Spleen (tissue), 11 donors: ENCODE results near the gene SPAG17. TPM values are rescaled to one million over a fixed set of nuclear protein-coding genes. Genes with fewer than 3 reads are reported as not detected.

Source experiments
- DNase-seq: peaks from one replicate; pipeline ENCODE4 v3.0.0-alpha.2; 2020
- H3K27ac ChIP-seq, 8 donors: fragments of 200-600 bp; sonication (generic) in 7 of 8; 1 replicate in 4 of 8; 2 replicates in 4 of 8; pipeline versions ENCODE4 v1.5.0 to v1.8.0; 2016 to 2021; ENCODE audit warnings: inconsistent platforms in 4 of 8, mild to moderate bottlenecking in 4 of 8, moderate library complexity in 1 of 8
- H3K27me3 ChIP-seq, 7 donors: fragments of 200-600 bp; sonication (generic) in 6 of 7; replicated peaks in 1 of 7; 1 replicate in 4 of 7; 2 replicates in 3 of 7; pipeline versions ENCODE4 v1.5.0 to v1.8.0; 2016 to 2021; ENCODE audit warnings: inconsistent platforms in 3 of 7, mild to moderate bottlenecking in 1 of 7
- H3K36me3 ChIP-seq, 6 donors: fragments of 200-600 bp; sonication (generic) in 5 of 6; 1 replicate in 4 of 6; 2 replicates in 2 of 6; pipeline versions ENCODE4 v1.5.0 to v1.8.0; 2016 to 2021; ENCODE audit warnings: inconsistent platforms in 2 of 6
- H3K4me1 ChIP-seq, 6 donors: fragments of 200-600 bp; sonication (generic) in 5 of 6; 1 replicate in 3 of 6; 2 replicates in 3 of 6; pipeline versions ENCODE4 v1.5.0 to v1.8.0; 2016 to 2021; ENCODE audit warnings: inconsistent platforms in 3 of 6
- H3K4me3 ChIP-seq, 8 donors: fragments of 200-600 bp; sonication (generic) in 7 of 8; 1 replicate in 4 of 8; 2 replicates in 4 of 8; pipeline versions ENCODE4 v1.5.0 to v1.8.0; 2016 to 2021; ENCODE audit warnings: inconsistent platforms in 4 of 8, mild to moderate bottlenecking in 4 of 8, moderate library complexity in 2 of 8
- H3K9me3 ChIP-seq, 8 donors: fragments of 200-600 bp; sonication (generic) in 7 of 8; 1 replicate in 4 of 8; 2 replicates in 4 of 8; pipeline versions ENCODE4 v1.5.0 to v1.8.0; 2016 to 2021; ENCODE audit warnings: inconsistent platforms in 4 of 8
- CTCF ChIP-seq, 11 experiments: fragments of 200-600 bp in 7 of 11; fragments of 450-650 bp in 4 of 11; sonication (generic) in 4 of 11; IDR thresholded peaks in 8 of 11; conservative IDR thresholded peaks in 3 of 11; 1 replicate in 7 of 11; 2 replicates in 4 of 11; pipeline versions ENCODE4 v1.4.0 to v1.8.0; 2016 to 2021; ENCODE audit warnings: antibody characterized with exemption in 11 of 11, inconsistent platforms in 4 of 11, mild to moderate bottlenecking in 1 of 11
- POLR2A ChIP-seq, 3 donors: fragments of 450-650 bp; IDR thresholded peaks; one replicate each; pipeline ENCODE4 v1.5.1; 2017; ENCODE audit warnings: antibody characterized with exemption in 3 of 3, mild to moderate bottlenecking in 1 of 3
- POLR2AphosphoS5 ChIP-seq, 3 donors: sonication (generic); formaldehyde crosslinking; IDR thresholded peaks; one replicate each; pipeline ENCODE4 v1.5.1; 2017; ENCODE audit warnings: antibody characterized with exemption in 3 of 3
- WGBS, 5 donors: extraction: QIAGEN DNeasy Blood & Tissue Kit in 3 of 5; methylation state at CpG; one replicate each; pipeline versions ENCODE4 v1.1.5 to v1.1.7; 2013 to 2018; 5-methylcytosine and 5-hydroxymethylcytosine counted together
- intact Hi-C: fragments of 100-400 bp; cut with DNase I; formaldehyde crosslinking; loops from one replicate; pipeline ENCODE4 v1.15.0; 2023; ENCODE audit warnings: low total_unique reads
- polyA plus RNA-seq, 3 donors: library from polyadenylated mRNA; stranded (reverse); fragments of 200-250 nt; gene quantifications; one replicate each; pipeline ENCODE4 v1.2.1, GENCODE V29; 2013
- total RNA-seq, 7 donors: library from RNA; depleted of rRNA in 3 of 7; stranded (reverse); fragments of >200 nt in 3 of 7; fragmentation: NEBNext Ultra II Directional in 4 of 7; extraction: Animal tissue kit (Norgen Biotek cat#: 25700) in 4 of 7; gene quantifications; one replicate each; pipeline versions ENCODE4 v1.1.0 to v1.2.1, GENCODE V29; 2016 to 2021
- donor health status: healthy with polysubstance abuse.
- donor health status: DM: no; HTN: no; CAD: no; lungs with moderate emphysema.
- donor health status: DM: no; HTN: no; CAD: no.
- donor health status: Bipolar disorder and iron deficiency.
- donor health status: healthy.
- donor health status: DM: no; HTN: no; CAD: no.
- donor health status: DM: yes; HTN: yes; CAD: no.

Gene SPAG17
- total and polyA plus RNA-seq, 10 donors: under 0.01 to 0.91 (median 0.28) TPM; not detected in 5

GRCh38 chr1:118115567-118116295 is 69.3 kb downstream of the SPAG17 start:
- H3K9me3 ChIP-seq: no peaks in the 10 kb centered on the region
- no peaks in the 10 kb centered on the region for H3K27me3 ChIP-seq
- no peak overlapping the region for H3K27ac ChIP-seq
- no peak for TF ChIP-seq POLR2A (IDR thresholded peaks at IDR 0.05)
- no peak for TF ChIP-seq CTCF (IDR thresholded peaks at IDR 0.05 in 8 of 11, conservative IDR thresholded peaks at IDR 0.05 in 3 of 11)
- no peak for TF ChIP-seq POLR2AphosphoS5 (IDR thresholded peaks at IDR 0.05)
- 72 to 84% (median 79%) methylated on average over 6 of the region's 6 CpGs for WGBS, 5 donors
- H3K36me3 ChIP-seq: no peaks in the 10 kb centered on the region
- no peak for DNase-seq
- H3K4me3 ChIP-seq: no peak overlapping the region
- intact Hi-C loops: no loop called here
- no peaks in the 10 kb centered on the region for H3K4me1 ChIP-seq

GRCh38 chr1:118113261-118113660 is 71.8 kb downstream of the SPAG17 start:
- no peaks in the 10 kb centered on the region for H3K4me1 ChIP-seq
- no peak for DNase-seq
- WGBS, 5 donors: 49 to 78% (median 65%) methylated on average over 1 of the region's 1 CpG

GRCh38 chr1:118110580-118110979 is 74.4 kb downstream of the SPAG17 start:
- intact Hi-C loops: no loop called here
- TF ChIP-seq POLR2AphosphoS5 (IDR thresholded peaks at IDR 0.05) (no peak), POLR2A (IDR thresholded peaks at IDR 0.05) (no peak), CTCF (IDR thresholded peaks at IDR 0.05 in 8 of 11, conservative IDR thresholded peaks at IDR 0.05 in 3 of 11) (no peak)
- Histone ChIP-seq H3K9me3 (no peaks in the 10 kb centered on the region), H3K36me3 (no peaks in the 10 kb centered on the region), H3K4me3 (no peak overlapping the region), H3K27me3 (no peaks in the 10 kb centered on the region), H3K4me1 (no peaks in the 10 kb centered on the region), H3K27ac (no peak overlapping the region)
- DNase-seq: no peak

More at GRCh38 chr1:118113261-118113660, 71.8 kb downstream of the SPAG17 start:
- Histone ChIP-seq H3K36me3 (no peaks in the 10 kb centered on the region), H3K27me3 (no peaks in the 10 kb centered on the region), H3K27ac (no peak overlapping the region), H3K9me3 (no peaks in the 10 kb centered on the region), H3K4me3 (no peak overlapping the region)
- no peak for TF ChIP-seq POLR2A (IDR thresholded peaks at IDR 0.05)
- no peak for TF ChIP-seq CTCF (IDR thresholded peaks at IDR 0.05 in 8 of 11, conservative IDR thresholded peaks at IDR 0.05 in 3 of 11)
- TF ChIP-seq POLR2AphosphoS5 (IDR thresholded peaks at IDR 0.05): no peak
- intact Hi-C loops: no loop called here

- no peaks in the 10 kb centered on the region for H3K36me3 ChIP-seq
- no peak overlapping the region for H3K4me3 ChIP-seq
- 77 to 85% (median 81%) methylated on average over 3 of the region's 3 CpGs for WGBS, 5 donors
- no peak for DNase-seq
- no peaks in the 10 kb centered on the region for H3K27me3 ChIP-seq
- H3K27ac ChIP-seq: no peak overlapping the region
- intact Hi-C loops: no loop called here
- no peaks in the 10 kb centered on the region for H3K4me1 ChIP-seq
- TF ChIP-seq POLR2AphosphoS5 (IDR thresholded peaks at IDR 0.05): no peak
- TF ChIP-seq POLR2A (IDR thresholded peaks at IDR 0.05): no peak
- no peak for TF ChIP-seq CTCF (IDR thresholded peaks at IDR 0.05 in 8 of 11, conservative IDR thresholded peaks at IDR 0.05 in 3 of 11)
- H3K9me3 ChIP-seq: no peaks in the 10 kb centered on the region
Observed at GRCh38 chr1:118104951-118105350, 80.1 kb downstream of the SPAG17 start.
